Loucy (cell line): ENCODE data around the gene TDRD7.
"Not testable (repeated sequence)": the region's sequence is repeated elsewhere in the genome, so short reads cannot be mapped to it uniquely, and the experiment has no call there.

Experiments
- CTCF ChIP-seq: fragments of 200-600 bp; sonication (generic); conservative IDR thresholded peaks from 2 replicates; pipeline ENCODE4 v1.5.1; 2014; ENCODE audit warnings: mild to moderate bottlenecking, antibody characterized with exemption, low read length
- EZH2phosphoT487 ChIP-seq: fragments of 200-600 bp; IDR thresholded peaks from 2 replicates; pipeline ENCODE4 v1.6.1; 2018; ENCODE audit warnings: antibody characterized with exemption, mild to moderate bottlenecking, moderate library complexity, borderline replicate concordance

GRCh38 chr9:97498846-97499245, 87.0 kb downstream of the TDRD7 start:
- TF ChIP-seq CTCF, EZH2phosphoT487: not testable (repeated sequence)
